ENCODE results near the gene PDILT. TPM values are rescaled to one million over a fixed set of nuclear protein-coding genes. Genes with fewer than 3 reads are reported as not detected.

PDILT gene
- total and polyA plus RNA-seq, 2 of the 8 experiments (the other 6 are each of a cell fraction or from before 2014, with no cell fraction given): not detected

DNA sequence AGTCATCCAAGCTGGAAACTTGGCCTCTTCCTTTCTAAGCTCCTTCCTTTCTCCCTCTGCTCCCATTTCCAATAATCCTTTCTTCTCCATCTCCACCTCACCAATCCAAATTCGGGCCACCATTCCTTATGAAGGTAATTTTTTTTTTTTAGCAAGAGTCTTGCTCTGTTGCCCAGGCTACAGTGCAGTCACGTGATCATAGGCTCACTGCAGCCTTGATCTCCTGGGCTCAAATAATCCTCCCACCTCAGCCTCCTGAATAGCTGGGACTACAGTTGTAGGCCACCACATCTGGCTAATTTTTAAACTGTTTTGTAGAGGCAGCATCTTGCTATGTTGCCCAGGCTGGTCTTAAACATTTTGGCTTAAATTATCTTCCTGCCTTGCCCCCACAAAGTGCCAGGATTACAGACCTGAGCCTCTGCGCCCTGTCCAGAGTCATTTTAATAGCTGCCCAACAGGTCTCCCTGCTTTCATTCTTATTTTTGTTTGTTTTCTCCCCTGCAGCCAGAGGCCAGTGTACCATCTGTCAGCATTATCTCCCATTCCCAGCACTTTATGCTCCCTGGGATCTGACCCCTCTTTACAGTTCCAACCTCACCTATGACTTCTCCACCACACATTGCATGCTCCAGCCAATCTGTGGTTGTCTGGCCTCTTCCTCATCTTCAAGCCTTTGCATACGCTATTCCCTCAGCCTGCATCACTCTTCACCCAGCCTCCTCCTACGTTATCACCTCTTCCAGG, 75.0 kb downstream of the PDILT start (continued):
- TF ChIP-seq, protein P1, sequence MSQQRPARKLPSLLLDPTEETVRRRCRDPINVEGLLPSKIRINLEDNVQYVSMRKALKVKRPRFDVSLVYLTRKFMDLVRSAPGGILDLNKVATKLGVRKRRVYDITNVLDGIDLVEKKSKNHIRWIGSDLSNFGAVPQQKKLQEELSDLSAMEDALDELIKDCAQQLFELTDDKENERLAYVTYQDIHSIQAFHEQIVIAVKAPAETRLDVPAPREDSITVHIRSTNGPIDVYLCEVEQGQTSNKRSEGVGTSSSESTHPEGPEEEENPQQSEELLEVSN (IDR thresholded peaks at IDR 0.05): no peak
- no peak for TF ChIP-seq BCL11A (IDR thresholded peaks at IDR 0.05; ENCODE audit: low read depth in 2 of 2, low read length in 2 of 2)

Measured in H1 (cell line).